HG03135 (cell line): Measurements from ENCODE around the gene PRM1.

Source experiments
- ATAC-seq: cut with Tn5 transposase; IDR thresholded peaks from one replicate; pipeline ENCODE4 v1.9.1; 2021; ENCODE audit warnings: mild to moderate bottlenecking, moderate library complexity; ENCODE audit not compliant: unreplicated experiment

PRM1 gene

DNA sequence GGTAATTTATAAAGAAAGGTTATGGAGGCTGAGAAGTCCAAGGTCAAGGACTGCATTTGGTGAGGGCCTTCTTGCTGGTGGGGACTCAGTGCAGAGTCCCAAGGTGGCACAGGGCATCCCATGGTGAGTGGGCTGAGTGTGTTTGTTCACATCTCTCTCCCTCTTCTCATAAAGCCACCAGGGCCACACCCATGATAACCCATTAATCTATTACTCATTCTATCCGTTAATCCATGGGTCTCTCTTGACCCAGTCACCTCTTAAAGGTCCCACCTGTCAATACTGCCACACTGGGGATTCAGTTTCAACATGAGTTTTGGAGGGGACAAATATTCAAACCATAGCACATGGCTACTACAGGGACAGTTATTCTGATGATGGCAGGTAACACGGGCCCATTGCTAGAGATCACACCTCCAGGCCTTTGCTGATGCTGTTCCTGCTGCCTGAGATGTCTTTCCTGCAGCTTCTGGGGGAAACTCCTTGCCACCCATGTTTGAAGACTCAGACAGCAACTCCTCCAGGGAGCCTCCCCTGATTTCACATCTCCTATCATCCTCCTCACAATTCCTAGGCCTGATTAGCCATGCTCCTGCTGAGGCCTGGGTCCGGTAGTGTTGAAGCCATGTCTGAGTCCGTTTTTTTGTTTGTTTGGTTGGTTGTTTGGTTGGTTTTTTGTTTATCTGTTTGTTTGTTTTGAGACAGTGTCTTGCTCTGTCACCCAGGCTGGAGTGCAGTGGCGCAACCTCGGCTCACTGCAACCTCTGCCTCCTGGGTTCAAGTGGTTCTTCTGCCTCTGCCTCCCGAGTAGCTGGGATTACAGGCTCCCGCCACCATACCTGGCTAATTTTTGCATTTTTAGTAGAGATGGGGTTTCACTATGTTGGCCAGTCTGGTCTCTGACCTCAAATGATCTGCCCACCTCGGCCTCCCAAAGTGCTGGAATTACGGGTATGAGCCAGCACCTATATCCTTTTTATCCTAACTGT is 41.2 kb downstream of the PRM1 start:
- ATAC-seq, result no peak

DNA sequence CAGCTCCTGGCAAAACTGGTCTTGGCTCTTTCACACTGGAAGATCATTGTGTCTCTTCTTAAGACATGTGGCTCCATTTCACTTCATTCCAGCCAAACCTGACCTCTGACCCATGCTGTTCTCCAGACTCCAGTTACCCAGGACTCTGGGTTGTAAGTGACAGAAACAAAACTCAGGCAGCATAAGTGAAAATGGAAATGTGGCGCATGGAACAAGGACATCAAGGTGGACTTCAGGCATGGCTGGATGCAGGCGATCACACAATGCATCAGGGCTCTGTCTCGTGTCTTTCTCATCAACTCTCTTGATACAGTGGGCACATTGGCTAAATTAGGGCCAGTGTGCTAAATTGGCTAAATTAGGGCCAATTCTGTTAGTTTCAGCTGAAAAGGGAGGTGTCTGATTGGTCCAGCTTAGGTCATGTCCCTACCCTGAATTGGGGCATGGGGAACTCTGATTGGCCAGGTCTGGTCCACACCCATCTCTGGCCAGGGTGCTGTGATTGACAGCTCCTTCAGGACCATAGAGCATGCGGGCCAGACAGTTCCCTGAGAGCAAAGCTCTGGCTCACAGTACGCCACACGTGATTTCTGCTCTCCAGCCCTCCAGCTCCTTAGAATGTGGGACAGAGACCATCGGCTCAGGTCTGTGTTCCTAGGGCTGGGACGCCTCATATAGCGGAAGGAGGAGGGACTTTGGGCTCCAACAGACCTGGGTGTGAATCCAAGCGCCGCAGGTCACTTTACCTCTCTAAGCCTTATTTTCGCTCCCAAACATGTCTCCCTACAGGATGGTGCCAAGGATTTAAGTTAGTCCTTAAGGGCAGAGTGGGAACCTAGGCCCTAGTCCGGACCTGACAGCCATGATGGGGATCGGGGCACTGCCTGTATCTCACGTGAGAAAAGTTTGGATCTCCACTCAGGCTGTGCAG is 42.6 kb downstream of the PRM1 start:
- ATAC-seq, result no peak

DNA sequence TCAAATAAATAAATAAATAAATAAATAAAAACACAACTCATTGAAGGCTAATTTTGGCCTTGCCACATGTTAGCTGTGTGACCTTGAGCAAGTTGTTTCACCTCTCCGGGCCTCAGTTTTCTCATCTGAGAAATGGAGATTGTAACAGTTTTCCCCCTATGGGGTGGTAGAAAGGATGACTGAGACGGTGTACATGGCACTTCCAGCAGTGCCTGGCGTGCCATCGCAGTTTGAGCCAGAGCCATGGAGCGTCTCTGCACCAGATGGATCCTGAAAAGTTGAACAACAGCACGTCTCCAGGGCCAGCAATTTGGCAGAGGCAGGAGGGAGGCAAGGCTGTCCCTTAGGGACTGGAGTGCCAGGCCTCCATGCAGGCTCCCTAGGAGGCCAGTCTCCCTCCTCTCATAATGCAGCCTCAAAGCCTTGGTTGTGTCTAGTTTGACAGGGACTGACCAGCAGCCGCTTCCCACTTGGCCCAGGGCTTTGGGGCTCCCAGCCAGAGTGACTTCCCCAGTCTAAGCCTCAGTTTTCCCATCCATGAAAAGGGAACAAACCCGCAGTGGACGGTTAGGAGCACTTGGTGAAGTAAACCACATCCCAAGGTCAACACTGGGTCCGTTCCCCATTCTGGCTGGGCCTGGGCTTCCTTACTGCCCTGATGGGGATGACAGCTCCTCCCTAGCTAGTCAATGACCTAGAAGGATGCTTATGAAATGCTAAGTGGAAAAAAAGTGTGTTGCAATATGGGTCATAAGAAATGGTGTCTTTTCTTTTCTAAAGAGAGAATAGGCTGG is 44.5 kb downstream of the PRM1 start:
- no peak for ATAC-seq

DNA sequence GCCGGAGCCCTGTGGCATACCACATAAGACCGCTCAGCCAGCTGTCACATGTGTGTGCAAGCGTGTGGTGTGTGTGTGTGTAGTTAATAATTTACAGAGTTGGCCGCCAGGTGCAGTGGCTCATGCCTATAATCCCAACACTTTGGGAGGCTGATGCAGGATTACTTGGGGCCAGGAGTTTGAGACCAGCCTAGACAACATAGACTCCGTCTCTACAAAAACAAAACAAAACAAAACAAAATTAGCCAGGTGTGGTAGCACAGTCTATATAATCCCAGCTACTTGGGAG is 45.5 kb downstream of the PRM1 start:
- ATAC-seq, result no peak

DNA sequence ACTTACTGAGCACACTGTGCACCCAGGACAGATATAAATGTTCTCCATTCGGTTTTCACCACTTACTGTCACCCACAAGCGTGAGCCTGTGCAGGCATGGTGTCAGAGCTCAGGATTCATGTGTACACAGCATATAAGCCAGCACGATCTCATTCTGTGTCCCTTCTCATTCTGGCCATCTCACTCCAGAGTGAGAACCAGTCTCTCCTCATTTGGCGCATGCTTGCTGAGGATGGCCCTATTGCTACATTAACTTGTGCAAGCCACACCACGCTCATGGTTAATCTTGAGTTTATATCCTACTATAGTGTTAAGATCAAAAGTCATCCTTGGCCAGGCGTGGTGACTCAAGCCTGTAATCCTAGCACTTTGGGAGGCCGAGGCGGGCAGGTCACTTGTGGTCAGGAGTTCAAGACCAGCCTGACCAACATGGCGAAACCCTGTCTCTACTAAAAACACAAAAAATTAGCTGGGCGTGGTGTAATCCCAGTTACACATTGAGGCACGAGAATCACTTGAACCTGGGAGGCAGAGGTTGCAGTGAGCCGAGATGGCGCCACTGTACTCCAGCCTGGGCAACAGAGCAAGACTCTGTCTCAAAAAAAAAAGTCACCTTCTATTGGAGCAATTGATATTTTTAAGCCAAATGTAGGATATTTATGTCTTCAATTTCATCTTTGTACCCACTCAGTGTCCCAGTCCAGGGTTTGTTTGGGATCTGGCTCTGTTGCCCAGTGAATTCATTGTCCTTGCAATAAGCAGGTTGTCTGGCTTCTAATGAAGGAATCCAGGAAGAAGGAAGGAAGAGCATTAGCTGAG is 46.0 kb downstream of the PRM1 start:
- no peak for ATAC-seq

DNA sequence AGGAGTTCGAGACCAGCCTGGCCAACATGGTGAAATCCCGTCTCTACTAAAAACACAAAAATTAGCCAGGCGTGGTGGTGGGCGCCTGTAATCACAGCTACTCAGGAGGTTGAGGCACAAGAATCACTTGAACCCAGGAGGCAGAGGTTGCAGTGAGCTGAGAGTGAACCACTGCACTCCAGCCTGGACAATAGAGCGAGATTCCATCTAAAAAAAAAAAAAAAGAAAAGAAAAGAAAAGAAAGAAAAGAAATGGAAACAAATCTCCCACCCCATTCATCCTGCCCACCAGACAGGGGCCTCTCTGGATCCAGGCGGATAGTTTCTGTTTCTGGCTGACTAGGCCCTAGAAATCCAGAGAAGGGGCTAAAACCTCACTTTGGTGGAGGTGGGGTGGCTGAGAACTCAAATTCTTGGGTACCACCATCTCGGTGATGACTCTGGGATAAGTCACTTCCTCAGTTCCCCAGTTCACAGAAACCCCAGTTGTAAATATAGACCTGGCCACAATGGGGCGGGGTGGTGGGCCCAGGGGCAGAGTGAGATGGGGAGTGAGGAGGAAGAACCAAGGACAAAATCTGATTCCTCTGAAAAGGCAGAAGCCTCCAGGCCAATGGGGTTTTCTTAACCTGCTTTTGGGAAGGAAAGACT is 47.3 kb downstream of the PRM1 start:
- ATAC-seq, result no peak

DNA sequence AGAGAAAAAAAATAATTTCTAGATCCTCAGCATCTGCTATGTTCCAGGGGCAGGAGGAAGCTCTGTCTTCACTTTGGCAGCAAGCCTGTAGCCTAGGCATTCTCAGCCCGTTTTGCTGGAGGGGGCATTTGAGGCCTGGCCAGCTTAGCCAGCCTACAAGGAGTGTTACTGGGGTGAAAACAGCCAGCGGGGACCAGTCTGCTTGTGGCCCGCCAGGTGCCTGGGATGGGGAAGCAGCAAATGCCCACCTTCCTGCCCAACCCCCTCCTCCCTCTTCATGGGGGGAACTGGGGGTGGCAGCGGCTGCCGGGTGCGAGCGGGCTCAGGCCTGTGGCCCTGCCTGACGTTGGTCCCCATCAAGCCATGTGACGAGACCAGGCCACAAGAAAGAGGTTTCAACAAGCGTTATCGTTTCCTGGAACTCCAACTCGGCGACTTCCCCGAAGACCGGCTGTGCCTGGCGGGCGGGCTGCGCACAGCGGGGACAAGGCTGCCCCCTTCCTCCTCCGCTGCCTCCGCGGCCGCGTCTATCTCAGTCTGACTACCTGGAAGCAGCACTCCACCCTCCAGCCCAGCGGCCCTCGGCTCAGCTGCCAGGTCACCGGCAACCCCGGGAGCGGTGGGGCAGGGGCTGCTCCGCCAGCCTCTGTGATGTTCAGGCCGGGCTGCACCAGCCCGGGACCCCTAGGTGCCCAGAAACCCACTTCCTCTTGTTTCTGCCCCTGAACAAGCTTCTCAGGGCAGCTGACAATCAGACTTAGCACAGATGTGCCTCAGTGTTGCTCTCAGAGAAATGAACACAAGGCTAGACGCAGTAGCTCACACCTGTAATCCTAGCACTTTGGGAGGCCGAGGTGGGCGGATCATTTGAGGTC is 48.0 kb downstream of the PRM1 start:
- ATAC-seq, result peak; percentile 55

DNA sequence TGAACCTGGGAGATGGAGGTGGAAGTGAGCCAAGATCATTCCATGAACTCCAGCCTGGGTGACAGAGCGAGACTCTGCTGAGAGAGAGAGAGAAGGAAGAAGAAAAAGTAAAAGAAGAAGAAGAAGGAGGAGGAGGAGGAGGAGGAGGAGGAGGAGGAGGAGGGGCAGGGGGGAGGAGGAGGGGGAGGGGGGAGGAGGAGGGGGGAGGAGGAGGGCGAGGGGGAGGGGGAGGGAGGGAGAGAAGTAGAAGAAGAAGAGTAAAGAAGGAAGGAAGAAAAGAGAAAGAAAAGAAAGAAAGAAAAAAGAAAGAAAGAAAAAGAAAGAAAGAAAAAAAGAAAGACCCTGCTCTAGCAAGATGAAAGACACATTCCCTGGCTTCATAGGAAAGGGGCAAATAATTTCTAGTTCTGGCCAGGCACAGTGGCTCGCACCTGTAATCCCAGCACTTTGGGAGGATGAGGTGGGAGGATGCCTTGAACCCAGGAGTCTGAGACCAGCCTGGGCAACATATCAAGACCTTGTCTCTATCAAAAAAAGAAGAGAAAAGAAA is 48.8 kb downstream of the PRM1 start:
- no peak for ATAC-seq

DNA sequence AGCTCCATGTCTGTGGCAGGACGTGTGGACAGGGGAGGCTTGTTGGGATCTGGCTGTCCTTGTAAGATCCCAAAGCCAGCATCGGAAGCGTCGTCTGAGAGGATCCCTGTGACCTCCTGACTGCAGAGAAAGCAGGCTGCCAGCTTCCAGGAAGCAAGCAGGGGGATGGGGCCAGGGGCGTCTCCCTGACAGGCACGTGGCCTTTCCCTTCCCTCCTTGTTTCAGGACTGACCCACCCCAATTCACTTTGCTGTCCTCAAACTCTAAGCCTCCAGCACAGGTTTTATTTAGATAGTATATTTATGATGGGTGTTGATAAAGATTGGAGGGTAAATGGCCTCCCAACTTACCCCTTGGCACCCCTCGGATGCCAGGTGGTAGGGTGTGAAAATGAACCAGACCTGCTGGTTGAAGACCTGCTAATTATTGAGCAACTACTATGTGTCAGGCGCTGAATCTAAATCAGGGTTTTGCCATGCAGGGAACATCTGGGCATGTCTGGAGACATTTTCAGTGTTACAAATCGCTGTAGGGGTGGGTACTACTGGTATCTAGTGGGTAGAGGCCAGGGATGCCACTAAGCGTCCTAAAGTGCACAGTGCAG is 49.7 kb downstream of the PRM1 start:
- no peak for ATAC-seq
